Left cardiac atrium (tissue), 4 donors: Measurements from ENCODE around the gene CLSTN2. TPM values are rescaled to one million over a fixed set of nuclear protein-coding genes. Genes with fewer than 3 reads are reported as not detected.
"Not testable (repeated sequence)": the region's sequence is repeated elsewhere in the genome, so short reads cannot be mapped to it uniquely, and the experiment has no call there.

Source experiments
- ATAC-seq, 2 donors: fragments of 200-7000 bp; cut with Tn5 transposase; one replicate each; pipeline ENCODE4 v1.9.1; 2020; ENCODE audit warnings: mild to moderate bottlenecking in 2 of 2, moderate library complexity in 2 of 2
- DNase-seq: peaks from one replicate; pipeline ENCODE4 v3.0.0-alpha.2; 2020
- intact Hi-C, 2 donors: fragments of 100-400 bp; cut with DNase I; formaldehyde crosslinking; loops; one replicate each; pipeline versions ENCODE4 v1.14.1 to v1.15.1; 2022 to 2023
- total RNA-seq, 2 donors: library from RNA; stranded (reverse); fragmentation: NEBNext Ultra II Directional; extraction: Animal tissue kit (Norgen Biotek cat#: 25700); gene quantifications; one replicate each; pipeline ENCODE4 v1.2.1, GENCODE V29; 2021
- donor health status: DM: no; HTN: yes; CAD: no.
- donor health status: DM: no; HTN: yes; CAD: no; lungs with severe emphysema.
- donor health status: DM: yes; HTN: yes; CAD: no.
- donor health status: Dilated cardiomyopathy.

The CLSTN2 gene
- total RNA-seq, 2 donors from 2014 or later = 22.9 to 26.6 TPM

- peak; percentile 59 to 73 for ATAC-seq
- intact Hi-C loops = no loop called here
- DNase-seq = no peak
These were observed 463.4 kb downstream of the CLSTN2 start for GRCh38 chr3:140398387-140398786.

DNA sequence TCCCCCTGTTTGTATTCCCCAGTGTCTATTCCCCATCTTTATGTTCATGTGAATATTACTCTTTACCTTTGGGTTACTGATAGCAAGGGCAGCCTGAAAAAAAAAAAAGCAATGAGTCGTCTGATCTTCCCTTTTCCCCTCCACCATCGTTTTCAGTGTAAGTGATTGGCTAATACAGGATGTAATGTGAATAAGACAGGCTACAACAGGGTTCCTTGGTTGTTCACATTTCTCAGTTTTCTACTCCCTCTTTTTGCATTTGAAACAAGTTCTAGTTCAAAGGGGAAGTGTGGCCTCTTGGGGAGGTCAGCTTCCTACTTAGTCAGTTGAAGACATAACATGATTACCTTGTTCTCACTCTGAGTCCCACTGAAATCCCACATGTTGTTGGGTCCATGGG lies 464.9 kb downstream of the CLSTN2 start:
- no peak for DNase-seq
- intact Hi-C loops = no loop called here
- ATAC-seq = no peak

- ATAC-seq = no peak
- no peak for DNase-seq
- intact Hi-C loops = no loop called here
These were observed 468.1 kb downstream of the CLSTN2 start for GRCh38 chr3:140403079-140403478.

DNA sequence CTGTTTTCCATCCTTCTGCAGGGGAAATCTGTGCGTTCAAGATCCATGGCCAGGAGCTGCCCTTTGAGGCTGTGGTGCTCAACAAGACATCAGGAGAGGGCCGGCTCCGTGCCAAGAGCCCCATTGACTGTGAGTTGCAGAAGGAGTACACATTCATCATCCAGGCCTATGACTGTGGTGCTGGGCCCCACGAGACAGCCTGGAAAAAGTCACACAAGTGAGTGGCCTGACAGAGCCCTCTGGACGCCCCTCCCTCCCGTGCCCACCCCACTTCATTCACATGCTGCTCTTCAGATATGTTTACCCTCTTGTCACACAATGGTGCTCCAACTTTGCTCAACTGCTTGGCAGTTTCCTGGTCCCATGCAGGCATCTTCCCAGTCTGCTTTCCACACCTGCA lies 468.6 kb downstream of the CLSTN2 start:
- intact Hi-C loops = no loop called here
- ATAC-seq (no peak), DNase-seq (no peak)

- DNase-seq (no peak), ATAC-seq (no peak)
- intact Hi-C loops = no loop called here
These were observed 471.7 kb downstream of the CLSTN2 start for GRCh38 chr3:140406655-140407054.

DNA sequence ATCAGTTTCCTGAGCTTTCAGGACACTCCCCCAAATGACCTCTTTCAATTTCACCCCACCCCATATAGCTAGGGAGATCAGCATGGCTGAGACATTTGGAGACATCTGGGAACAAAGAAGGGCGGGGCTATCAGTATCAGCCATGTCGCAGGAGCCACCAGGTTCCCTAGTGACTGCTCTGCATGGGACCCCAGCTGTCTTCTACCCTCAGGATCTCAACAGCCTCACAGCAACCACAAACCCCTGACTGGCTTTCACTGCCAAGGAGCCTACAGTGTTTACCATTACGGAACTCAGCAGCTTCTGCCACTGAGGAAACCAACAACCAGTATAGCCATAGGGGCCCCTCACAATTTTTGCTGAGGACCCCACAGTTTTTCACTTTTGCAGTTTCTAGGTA lies 473.3 kb downstream of the CLSTN2 start:
- intact Hi-C loops = no loop called here
- no peak for ATAC-seq
- no peak for DNase-seq

DNA sequence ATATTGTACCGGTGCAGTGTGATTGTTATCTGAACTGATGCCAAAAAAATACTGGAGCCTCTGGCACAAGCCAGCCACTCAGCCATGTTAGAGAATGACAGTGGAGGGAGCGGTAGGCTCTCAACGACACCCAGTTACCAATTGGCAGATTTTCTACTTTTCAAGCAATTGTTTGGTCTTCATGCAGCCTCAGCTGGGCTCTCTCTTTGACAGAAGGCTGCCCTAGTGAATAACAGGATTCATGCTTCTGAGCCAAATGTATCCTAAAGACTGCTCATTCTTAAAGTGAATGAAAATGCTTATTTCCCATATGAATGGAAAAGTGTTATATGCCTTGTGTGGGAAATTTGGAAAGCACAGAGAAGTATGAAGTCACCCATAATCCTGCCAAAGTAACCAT lies 481.7 kb downstream of the CLSTN2 start:
- DNase-seq = no peak
- no peak for ATAC-seq
- intact Hi-C loops = no loop called here

- DNase-seq (peak; percentile 36), ATAC-seq (peak; percentile 83 to 85)
- intact Hi-C loops = no loop called here
These were observed 485.8 kb downstream of the CLSTN2 start for GRCh38 chr3:140420621-140421357.

DNA sequence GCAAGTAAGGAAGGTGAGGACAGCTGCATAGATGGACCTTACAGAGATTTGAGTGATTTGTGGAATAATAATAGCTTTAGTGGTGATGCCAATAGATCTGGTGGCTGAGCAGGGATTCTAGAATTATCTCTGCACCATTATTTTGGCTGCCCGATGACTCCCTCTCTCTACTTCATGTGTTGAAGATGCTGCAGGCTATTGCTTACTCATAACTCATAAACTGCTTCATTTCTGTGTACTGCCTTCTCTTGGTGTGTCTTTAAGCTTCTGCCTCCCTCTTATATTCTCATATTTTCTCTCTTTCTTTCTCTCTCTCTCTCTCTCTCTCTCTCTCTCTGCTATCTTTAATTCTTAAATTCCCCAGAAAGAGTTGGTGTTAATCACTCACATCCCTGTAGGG lies 486.9 kb downstream of the CLSTN2 start:
- DNase-seq (no peak), ATAC-seq (no peak)
- intact Hi-C loops = no loop called here

- DNase-seq = no peak
- ATAC-seq = no peak
- intact Hi-C loops = no loop called here
These were observed 488.2 kb downstream of the CLSTN2 start for GRCh38 chr3:140423146-140423545.

DNA sequence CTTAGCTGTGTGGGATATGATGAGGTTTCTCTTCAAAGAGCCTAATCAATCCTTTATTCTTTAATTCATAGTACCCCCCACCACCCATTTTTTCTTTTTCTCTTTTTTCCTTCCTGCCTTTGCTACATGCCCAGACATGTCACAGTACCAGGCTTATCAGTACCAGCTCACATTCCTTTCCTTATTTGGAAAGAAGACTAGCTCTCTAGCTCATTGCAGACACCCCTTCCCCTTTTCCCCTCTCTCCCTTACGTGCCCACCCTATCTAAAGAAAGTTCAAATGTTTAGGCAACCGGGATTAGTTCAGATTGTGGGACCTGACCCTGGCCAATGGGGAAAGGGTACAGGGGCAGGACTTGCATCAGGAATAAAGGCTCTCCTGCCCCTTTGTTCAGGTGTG lies 488.6 kb downstream of the CLSTN2 start:
- ATAC-seq, intact Hi-C loops, DNase-seq: not testable (repeated sequence)

DNA sequence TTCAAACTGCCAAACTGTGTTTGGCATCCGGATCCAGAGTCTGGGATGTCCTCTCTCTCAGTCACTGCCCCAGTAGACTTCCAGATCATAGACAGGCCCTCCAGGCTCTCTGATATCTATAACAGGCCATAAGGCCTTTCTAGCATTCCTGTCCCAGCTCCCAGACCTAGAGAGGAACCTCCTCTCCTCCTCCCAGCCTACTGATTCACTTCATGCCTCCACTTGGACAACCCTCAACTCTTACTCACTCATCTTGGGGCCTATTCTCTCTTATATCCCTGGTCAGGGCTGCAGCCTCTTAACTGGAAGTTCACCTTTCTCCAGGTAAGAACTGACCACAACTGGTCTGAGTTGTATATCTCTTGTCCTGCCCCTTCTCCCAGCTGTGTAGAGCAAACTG lies 489.2 kb downstream of the CLSTN2 start:
- DNase-seq (no peak), ATAC-seq (peak in 1 of 2 donors; percentile 15)
- intact Hi-C loops = no loop called here

DNA sequence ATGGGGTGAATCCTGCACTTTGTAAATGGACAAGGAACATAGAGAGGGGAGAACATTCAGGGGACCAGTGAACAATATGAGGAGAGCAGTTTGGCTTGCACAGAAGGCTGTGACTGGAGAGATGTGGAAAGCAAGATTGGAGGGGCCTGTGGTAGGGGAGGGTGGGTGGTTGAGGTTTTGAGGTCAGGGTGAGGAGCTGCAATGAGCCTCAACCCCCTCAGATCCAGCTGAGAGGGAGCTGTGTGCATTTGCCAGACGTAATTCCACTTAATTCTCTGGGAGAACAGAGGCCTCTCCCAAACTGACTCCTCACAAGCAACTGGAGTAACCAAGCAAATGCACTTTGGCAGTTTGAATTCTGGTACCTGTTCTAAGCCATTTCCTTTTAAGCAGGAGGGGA lies 489.7 kb downstream of the CLSTN2 start:
- DNase-seq (no peak), ATAC-seq (no peak)
- intact Hi-C loops = no loop called here

DNA sequence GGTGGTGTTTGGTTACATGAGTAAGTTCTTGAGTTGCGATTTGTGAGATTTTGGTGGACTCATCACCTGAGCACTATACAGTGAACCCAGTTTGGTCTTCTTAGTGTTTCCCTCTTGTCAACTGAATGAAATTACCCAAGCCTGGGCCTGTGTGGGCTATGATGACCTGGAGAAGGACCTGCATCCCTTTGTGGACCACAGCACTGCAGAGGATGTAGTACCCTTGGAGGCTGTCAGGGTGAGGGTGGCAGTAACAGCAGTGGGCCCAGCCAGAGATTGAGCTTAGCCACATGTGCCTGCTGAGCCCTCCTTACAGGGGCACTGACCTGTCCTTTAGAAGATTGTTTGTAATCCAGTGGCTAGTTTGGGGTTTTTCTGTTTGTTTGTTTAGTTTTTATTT lies 492.8 kb downstream of the CLSTN2 start:
- ATAC-seq (no peak), DNase-seq (no peak)
- intact Hi-C loops = no loop called here

GRCh38 chr3:140428380-140428779 lies 493.4 kb downstream of the CLSTN2 start:
- ATAC-seq = no peak
- intact Hi-C loops = no loop called here
- no peak for DNase-seq

GRCh38 chr3:140429791-140430190 lies 494.8 kb downstream of the CLSTN2 start:
- ATAC-seq (no peak), DNase-seq (no peak)
- intact Hi-C loops = no loop called here

GRCh38 chr3:140430494-140430893 lies 495.5 kb downstream of the CLSTN2 start:
- ATAC-seq (no peak), DNase-seq (no peak)
- intact Hi-C loops = no loop called here

GRCh38 chr3:140432229-140432669 lies 497.3 kb downstream of the CLSTN2 start:
- ATAC-seq (no peak), DNase-seq (no peak)
- intact Hi-C loops = no loop called here

DNA sequence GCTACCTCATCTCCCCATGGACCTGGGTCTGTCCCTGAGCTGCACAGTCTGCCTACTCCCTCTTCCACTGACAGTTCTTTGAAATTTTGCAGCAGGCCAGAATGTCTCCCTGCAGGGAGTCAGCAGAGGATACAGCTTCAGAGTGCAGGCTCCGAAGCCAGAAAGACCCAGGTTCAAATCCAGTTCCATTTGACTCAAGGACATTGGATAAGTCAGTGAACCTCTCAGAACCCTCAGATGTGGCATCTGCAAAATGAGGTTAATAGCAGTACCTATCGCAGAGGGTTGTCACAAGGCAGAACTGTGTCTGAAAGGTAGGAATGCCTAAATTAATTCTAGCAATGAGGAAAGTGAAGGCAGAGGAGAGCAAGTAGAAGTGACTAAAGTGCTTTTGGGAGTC lies 498.4 kb downstream of the CLSTN2 start:
- intact Hi-C loops = no loop called here
- no peak for ATAC-seq
- DNase-seq = no peak

- no peak for DNase-seq
- intact Hi-C loops = no loop called here
These were observed 499.4 kb downstream of the CLSTN2 start for GRCh38 chr3:140434261-140434905.

GRCh38 chr3:140436421-140436820 lies 501.4 kb downstream of the CLSTN2 start:
- DNase-seq (no peak), ATAC-seq (no peak)
- intact Hi-C loops = no loop called here

More at GRCh38 chr3:140434261-140434905, 499.4 kb downstream of the CLSTN2 start:
- ATAC-seq = peak in 1 of 2 donors; percentile 27
